Kidney (tissue), 14 donors: Measurements from ENCODE around the gene CCND2. TPM values are rescaled to one million over a fixed set of nuclear protein-coding genes. Genes with fewer than 3 reads are reported as not detected.

Experiments used
- DNase-seq, 5 donors: peaks; one replicate each; pipeline ENCODE4 v3.0.0-alpha.2; 2013 to 2020
- FAIRE-seq: peaks from 2 replicates; lab custom pipeline; 2012; peaks lifted over from hg19 to GRCh38; lab: Jason Lieb, UNC
- H3K27ac ChIP-seq, 2 donors: one replicate each; pipeline ENCODE4 v1.7.0; 2013; ENCODE audit warnings: low read depth in 2 of 2, low read length in 2 of 2, inconsistent platforms in 1 of 2
- H3K27me3 ChIP-seq: one replicate; pipeline ENCODE4 v1.7.1; 2013; ENCODE audit warnings: low read length, inconsistent platforms; ENCODE audit not compliant: control insufficient read depth, insufficient read depth
- H3K36me3 ChIP-seq, 3 donors: one replicate each; pipeline versions ENCODE4 v1.7.0 to v1.7.1; 2013; ENCODE audit warnings: low read length in 3 of 3, control low read depth in 1 of 3, inconsistent platforms in 1 of 3; ENCODE audit not compliant: insufficient read depth in 3 of 3, control insufficient read depth in 2 of 3
- H3K4me1 ChIP-seq, 3 donors: one replicate each; pipeline versions ENCODE4 v1.7.0 to v1.7.1; 2013; ENCODE audit warnings: low read length in 3 of 3, inconsistent platforms in 1 of 3, low read depth in 1 of 3; ENCODE audit not compliant: control insufficient read depth in 2 of 3, insufficient read depth in 2 of 3
- H3K4me3 ChIP-seq, 3 donors: one replicate each; pipeline versions ENCODE4 v1.7.0 to v1.8.1; 2013; ENCODE audit warnings: low read length in 3 of 3, control low read depth in 1 of 3, inconsistent platforms in 1 of 3
- H3K9ac ChIP-seq, 3 donors: one replicate each; pipeline versions ENCODE4 v1.7.0 to v1.7.1; 2013; ENCODE audit warnings: low read length in 3 of 3, control low read depth in 1 of 3, inconsistent platforms in 1 of 3
- H3K9me3 ChIP-seq, 3 donors: one replicate each; pipeline versions ENCODE4 v1.7.0 to v1.7.1; 2013; ENCODE audit warnings: low read length in 3 of 3, control low read depth in 1 of 3, inconsistent platforms in 1 of 3; ENCODE audit not compliant: control insufficient read depth in 2 of 3, insufficient read depth in 1 of 3
- intact Hi-C: fragments of 100-400 bp; cut with DNase I; formaldehyde crosslinking; loops from one replicate; pipeline ENCODE4 v1.11.1; 2022
- polyA plus RNA-seq: library from polyadenylated mRNA; stranded (reverse); fragments of 350-450 nt; fragmentation: Illumina TruSeq; extraction: RNeasy Lipid Tissue Mini Kit (QIAGEN cat#74804); gene quantifications from one replicate; pipeline ENCODE4 v1.2.3, GENCODE V29; 2014; ENCODE audit warnings: low read depth, low replicate concordance; ENCODE audit not compliant: insufficient read depth
- total RNA-seq: library from RNA; stranded (reverse); fragmentation: NEBNext Ultra II Directional; extraction: Animal tissue kit (Norgen Biotek cat#: 25700); gene quantifications from one replicate; pipeline ENCODE4 v1.2.1, GENCODE V29; 2021
- TF ChIP-seq, protein P1 (sequence below): IDR thresholded peaks from 3 replicates; pipeline ENCODE4 v1.5.1; 2012; ENCODE audit warnings: mild to moderate bottlenecking, moderate library complexity, borderline replicate concordance; ENCODE audit not compliant: insufficient read depth; ENCODE audit errors: extremely low read depth
- donor health status: control.
- donor health status: control.
- donor health status: control.
- donor health status: control.
- donor health status: control.
- donor health status: DM: yes; HTN: yes; CAD: no.
- donor health status: Normal renal cell carcinoma (clear cell type).

CCND2 gene
- total and polyA plus RNA-seq, 2 donors from 2014 or later: 3.3 to 94.4 TPM

DNA sequence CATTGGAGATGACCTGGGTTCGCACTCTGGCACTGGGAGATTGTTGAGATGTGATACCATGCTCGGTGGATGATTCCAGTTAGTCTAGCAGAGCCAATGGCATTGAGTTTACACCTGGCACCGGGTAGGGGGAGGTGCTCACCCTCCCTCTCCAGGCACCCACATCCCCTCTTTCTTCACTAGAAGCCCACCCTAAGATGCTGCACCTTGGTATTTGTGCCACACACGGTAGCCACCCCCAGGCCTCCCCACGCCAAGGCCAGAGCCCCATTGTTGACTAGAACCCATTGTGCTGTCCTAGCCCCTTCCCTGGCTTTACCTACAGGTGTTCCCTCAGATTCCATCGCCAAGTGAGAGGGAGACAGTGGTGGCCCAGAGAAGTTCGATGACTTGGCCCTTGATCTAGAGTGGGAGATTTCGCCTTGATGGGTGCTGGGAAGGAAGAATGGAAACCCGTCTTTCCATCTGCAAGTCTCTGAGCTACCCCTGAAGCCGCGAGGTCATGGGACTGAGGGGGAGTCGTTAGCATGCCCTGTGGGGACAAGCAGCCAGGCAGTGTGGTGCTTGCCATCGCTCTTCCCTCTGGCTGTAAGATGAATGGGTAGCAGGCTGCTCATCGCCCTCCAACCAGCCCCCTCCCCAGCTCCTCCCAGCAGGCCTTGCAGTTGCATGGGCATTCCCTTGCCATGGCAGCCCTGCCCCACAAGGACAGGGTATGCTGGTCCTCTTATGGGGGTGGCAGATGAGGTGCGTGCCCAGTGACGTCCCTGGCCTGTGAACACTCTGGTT is 8.7 kb downstream of the CCND2 start:
- Histone ChIP-seq H3K4me3 (no peak overlapping the region), H3K4me1 (no peaks in the 10 kb centered on the region), H3K9ac (no peak overlapping the region), H3K27me3 (no peaks in the 10 kb centered on the region), H3K9me3 (no peaks in the 10 kb centered on the region), H3K27ac (no peak overlapping the region), H3K36me3 (no peaks in the 10 kb centered on the region)
- DNase-seq: no peak
- intact Hi-C loops: loop anchor here (10.0 kb wide), 1 partner anchor 287 kb away; no protein-coding TSS in a partner anchor
- TF ChIP-seq, protein P1, sequence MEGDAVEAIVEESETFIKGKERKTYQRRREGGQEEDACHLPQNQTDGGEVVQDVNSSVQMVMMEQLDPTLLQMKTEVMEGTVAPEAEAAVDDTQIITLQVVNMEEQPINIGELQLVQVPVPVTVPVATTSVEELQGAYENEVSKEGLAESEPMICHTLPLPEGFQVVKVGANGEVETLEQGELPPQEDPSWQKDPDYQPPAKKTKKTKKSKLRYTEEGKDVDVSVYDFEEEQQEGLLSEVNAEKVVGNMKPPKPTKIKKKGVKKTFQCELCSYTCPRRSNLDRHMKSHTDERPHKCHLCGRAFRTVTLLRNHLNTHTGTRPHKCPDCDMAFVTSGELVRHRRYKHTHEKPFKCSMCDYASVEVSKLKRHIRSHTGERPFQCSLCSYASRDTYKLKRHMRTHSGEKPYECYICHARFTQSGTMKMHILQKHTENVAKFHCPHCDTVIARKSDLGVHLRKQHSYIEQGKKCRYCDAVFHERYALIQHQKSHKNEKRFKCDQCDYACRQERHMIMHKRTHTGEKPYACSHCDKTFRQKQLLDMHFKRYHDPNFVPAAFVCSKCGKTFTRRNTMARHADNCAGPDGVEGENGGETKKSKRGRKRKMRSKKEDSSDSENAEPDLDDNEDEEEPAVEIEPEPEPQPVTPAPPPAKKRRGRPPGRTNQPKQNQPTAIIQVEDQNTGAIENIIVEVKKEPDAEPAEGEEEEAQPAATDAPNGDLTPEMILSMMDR: no peak
- no peak for FAIRE-seq

DNA sequence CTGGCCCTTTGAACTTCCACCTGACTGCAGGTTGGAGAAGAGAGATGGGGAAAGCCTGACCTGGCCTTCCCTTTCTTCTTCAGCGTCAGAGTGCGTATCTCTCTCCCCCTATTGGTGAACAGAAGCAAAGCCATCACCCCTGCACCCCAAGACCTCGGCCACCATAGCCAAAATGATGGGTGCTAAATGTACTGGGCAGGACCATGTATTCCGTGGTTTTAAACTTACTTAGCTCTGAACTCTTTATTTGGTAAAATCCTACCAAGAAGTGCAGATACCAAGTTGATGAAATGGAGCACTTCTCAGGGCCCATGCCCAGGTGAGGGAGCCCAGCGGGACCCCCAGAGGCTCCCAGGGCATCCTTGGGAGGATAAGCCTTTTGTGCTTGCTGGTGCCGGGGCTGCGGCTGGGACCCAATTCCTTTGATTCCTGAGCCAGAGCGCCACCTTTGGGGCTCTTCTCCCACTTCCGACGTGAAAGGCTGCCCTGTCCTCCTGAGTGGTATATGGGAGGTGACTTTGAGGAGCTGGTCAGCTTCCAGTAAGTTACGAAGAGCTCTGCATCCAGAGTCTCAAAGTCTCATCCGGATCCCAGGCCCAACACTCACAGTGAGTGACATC is 9.4 kb downstream of the CCND2 start:
- DNase-seq (no peak), FAIRE-seq (no peak)
- TF ChIP-seq, protein P1: no peak
- intact Hi-C loops: loop anchor here (10.0 kb wide), 1 partner anchor 288 kb away; no protein-coding TSS in a partner anchor
- Histone ChIP-seq H3K9ac (no peak overlapping the region), H3K27ac (no peak overlapping the region), H3K27me3 (no peaks in the 10 kb centered on the region), H3K9me3 (no peaks in the 10 kb centered on the region), H3K36me3 (no peaks in the 10 kb centered on the region), H3K4me3 (no peak overlapping the region), H3K4me1 (no peaks in the 10 kb centered on the region)

DNA sequence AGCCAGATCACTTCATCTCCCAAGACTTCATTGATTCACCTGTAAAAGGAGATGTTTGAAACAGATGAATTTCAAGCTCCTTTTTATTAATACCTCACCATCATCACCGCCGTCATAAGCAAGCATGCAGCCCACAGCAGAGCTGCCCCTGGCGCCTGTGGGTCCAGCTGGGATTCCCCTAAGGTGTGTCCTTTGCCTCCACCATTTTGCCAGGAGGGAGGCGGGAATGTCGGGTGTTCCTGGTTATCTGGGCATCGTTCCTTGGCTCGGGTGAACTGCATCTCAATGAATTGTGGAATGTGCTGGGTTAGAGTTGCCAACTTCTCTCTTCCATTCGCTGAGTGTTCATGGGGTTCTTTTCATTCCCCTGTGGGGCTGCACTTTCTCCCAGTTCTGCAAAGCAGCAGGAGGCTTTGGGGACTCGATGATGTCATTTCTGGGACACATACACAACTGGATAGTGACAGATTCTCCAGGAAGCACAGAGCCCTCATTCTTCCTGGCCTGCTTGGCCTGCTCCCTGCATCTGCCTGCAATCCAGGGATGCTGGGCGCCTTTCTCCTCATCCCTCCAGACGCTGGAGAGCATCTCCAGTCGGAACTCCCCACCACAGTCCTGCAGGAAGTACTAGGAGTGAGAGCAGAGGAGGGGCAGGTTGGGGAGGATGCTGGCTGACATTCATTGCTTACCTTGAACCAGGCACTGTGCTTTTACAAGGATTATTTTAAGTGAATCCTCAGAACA is 10.1 kb downstream of the CCND2 start:
- Histone ChIP-seq H3K9me3 (no peaks in the 10 kb centered on the region), H3K36me3 (peaks cover 0 to under 1% (median 0%) of the 10 kb centered on the region in 3 donors), H3K4me3 (no peak overlapping the region), H3K27ac (no peak overlapping the region), H3K9ac (no peak overlapping the region), H3K4me1 (no peaks in the 10 kb centered on the region), H3K27me3 (no peaks in the 10 kb centered on the region)
- no peak for DNase-seq
- TF ChIP-seq, protein P1: no peak
- no peak for FAIRE-seq
- intact Hi-C loops: loop anchor here (10.0 kb wide), 1 partner anchor 289 kb away; no protein-coding TSS in a partner anchor
